ENCODE data around the gene KRT23. TPM values are rescaled to one million over a fixed set of nuclear protein-coding genes. Genes with fewer than 3 reads are reported as not detected.
A peak's percentile ranks its signal among the peaks of the same experiment; 100 is the strongest.

Gene KRT23
- total and polyA plus RNA-seq, 2 of the 13 experiments (the other 11 are each of a cell fraction or from before 2014, with no cell fraction given), result 24.7 to 51.1 TPM

DNA sequence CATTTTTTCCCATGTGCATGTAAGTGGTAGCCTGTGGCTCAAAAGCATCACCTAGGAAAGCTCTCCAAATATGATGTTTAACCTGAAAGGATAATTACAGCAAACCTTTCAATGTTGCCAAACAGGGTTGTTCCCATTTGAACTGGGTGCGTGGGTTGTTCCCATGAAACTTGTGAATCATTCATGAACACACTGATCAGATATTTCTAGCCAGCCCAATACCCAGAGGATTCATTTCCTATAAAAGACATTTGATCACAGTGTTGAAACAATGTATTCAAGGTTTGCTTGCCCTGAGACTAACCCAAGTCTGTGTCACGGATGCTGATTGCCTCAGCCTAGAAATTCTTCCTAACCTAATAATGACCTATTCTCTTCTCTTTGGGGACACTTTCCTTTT is 16.4 kb upstream of the KRT23 start (continued):
- TF ChIP-seq, protein P1, sequence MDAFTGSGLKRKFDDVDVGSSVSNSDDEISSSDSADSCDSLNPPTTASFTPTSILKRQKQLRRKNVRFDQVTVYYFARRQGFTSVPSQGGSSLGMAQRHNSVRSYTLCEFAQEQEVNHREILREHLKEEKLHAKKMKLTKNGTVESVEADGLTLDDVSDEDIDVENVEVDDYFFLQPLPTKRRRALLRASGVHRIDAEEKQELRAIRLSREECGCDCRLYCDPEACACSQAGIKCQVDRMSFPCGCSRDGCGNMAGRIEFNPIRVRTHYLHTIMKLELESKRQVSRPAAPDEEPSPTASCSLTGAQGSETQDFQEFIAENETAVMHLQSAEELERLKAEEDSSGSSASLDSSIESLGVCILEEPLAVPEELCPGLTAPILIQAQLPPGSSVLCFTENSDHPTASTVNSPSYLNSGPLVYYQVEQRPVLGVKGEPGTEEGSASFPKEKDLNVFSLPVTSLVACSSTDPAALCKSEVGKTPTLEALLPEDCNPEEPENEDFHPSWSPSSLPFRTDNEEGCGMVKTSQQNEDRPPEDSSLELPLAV (CRISPR knock-in tag; conservative IDR thresholded peaks at IDR 0.05; ENCODE audit: low read depth), result no peak
- TF ChIP-seq ZNF12 (CRISPR knock-in tag; IDR thresholded peaks at IDR 0.05) (no peak), ZNF605 (CRISPR knock-in tag; IDR thresholded peaks at IDR 0.05) (no peak)
- TF ChIP-seq, protein P2, sequence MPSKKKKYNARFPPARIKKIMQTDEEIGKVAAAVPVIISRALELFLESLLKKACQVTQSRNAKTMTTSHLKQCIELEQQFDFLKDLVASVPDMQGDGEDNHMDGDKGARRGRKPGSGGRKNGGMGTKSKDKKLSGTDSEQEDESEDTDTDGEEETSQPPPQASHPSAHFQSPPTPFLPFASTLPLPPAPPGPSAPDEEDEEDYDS (CRISPR knock-in tag; IDR thresholded peaks at IDR 0.05), result no peak

DNA sequence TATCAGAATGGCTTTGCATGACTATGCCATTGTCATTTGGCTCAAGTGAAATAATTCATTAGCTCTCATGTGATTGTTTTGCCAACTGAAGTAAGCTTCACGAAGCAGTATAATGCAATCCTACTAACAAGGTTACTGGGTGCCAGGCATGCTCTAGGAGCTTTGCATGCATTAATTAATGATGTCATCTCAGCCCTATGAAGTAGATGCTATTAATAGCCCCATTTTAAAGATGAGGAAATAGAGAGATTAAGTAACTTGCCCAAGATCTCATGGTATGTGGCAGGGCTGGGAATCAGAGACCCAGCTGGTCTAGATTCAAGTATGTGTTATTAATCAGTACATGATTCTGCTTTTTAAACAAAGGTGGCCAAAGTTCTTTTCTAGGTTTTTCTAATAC is 15.2 kb upstream of the KRT23 start:
- BruUV-seq (replicated peaks), result no TSS peak
- no peak overlapping the region for H3K9ac ChIP-seq (ENCODE audit: insufficient read depth, low read depth, low read length)
- DNase-seq (ENCODE audit: low spot score), result no peak
- peaks cover 90% of the 10 kb centered on the region for H3K4me1 ChIP-seq (ENCODE audit: insufficient read depth, low read length)
- no peak overlapping the region for H3K4me2 ChIP-seq (ENCODE audit: low read depth, low read length)
- no peaks in the 10 kb centered on the region for H3K79me2 ChIP-seq (ENCODE audit: insufficient read depth, low read length)
- 93% methylated on average over 1 of the region's 1 CpG for WGBS (ENCODE audit: low lambda C conversion rate)
- POLR2A ChIA-PET, result no interaction called here
- no peak overlapping the region for H3K4me3 ChIP-seq (replicated peaks in 1 of 3; ENCODE audit: insufficient read depth in 1 of 3, low read depth in 2 of 3, low read length in 3 of 3)
- CTCF ChIA-PET (ENCODE audit: low intra/inter-chr PET ratio, low total read pairs), result no interaction called here
- in situ Hi-C loops (cut with HindIII; ENCODE audit: extremely low pct_ligation_motif_present, low pct_unique_long_range_greater_than_20kb), result loop anchor here (10.0 kb wide), 1 partner anchor 102 kb away; the partner anchor contains the start of gene KRTAP2-2
- no peak for FAIRE-seq
- H2AFZ ChIP-seq (ENCODE audit: low read length), result peak overlapping the region; percentile 38
- H3K27me3 ChIP-seq (ENCODE audit: control insufficient read depth in 1 of 2, insufficient read depth in 2 of 2, low read length in 2 of 2), result no peaks in the 10 kb centered on the region
- TF ChIP-seq KDM1A (CRISPR knock-in tag; IDR thresholded peaks at IDR 0.05) (0 out of 2 replicates have a peak, but pooled peaks have one; percentile 43), ZNF331 (CRISPR knock-in tag; IDR thresholded peaks at IDR 0.05) (no peak), RELA (CRISPR knock-in tag; IDR thresholded peaks at IDR 0.05) (no peak), TEAD3 (CRISPR knock-in tag; optimal IDR thresholded peaks at IDR 0.05; ENCODE audit: borderline replicate concordance) (no peak), ZNF121 (CRISPR knock-in tag; IDR thresholded peaks at IDR 0.05) (no peak), ZNF615 (CRISPR knock-in tag; IDR thresholded peaks at IDR 0.05; ENCODE audit: borderline replicate concordance) (peak; percentile 54; the same call in 1 of the 2 replicates), ATF7 (IDR thresholded peaks at IDR 0.05) (peak; percentile 76), ATF7 (CRISPR knock-in tag; IDR thresholded peaks at IDR 0.05) (no peak), ZNF629 (CRISPR knock-in tag; conservative IDR thresholded peaks at IDR 0.05) (peak; percentile 82)
- TF ChIP-seq, protein P3, sequence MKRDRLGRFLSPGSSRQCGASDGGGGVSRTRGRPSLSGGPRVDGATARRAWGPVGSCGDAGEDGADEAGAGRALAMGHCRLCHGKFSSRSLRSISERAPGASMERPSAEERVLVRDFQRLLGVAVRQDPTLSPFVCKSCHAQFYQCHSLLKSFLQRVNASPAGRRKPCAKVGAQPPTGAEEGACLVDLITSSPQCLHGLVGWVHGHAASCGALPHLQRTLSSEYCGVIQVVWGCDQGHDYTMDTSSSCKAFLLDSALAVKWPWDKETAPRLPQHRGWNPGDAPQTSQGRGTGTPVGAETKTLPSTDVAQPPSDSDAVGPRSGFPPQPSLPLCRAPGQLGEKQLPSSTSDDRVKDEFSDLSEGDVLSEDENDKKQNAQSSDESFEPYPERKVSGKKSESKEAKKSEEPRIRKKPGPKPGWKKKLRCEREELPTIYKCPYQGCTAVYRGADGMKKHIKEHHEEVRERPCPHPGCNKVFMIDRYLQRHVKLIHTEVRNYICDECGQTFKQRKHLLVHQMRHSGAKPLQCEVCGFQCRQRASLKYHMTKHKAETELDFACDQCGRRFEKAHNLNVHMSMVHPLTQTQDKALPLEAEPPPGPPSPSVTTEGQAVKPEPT (CRISPR knock-in tag; IDR thresholded peaks at IDR 0.05; ENCODE audit: low read depth), result no peak
- TF ChIP-seq, protein P4, sequence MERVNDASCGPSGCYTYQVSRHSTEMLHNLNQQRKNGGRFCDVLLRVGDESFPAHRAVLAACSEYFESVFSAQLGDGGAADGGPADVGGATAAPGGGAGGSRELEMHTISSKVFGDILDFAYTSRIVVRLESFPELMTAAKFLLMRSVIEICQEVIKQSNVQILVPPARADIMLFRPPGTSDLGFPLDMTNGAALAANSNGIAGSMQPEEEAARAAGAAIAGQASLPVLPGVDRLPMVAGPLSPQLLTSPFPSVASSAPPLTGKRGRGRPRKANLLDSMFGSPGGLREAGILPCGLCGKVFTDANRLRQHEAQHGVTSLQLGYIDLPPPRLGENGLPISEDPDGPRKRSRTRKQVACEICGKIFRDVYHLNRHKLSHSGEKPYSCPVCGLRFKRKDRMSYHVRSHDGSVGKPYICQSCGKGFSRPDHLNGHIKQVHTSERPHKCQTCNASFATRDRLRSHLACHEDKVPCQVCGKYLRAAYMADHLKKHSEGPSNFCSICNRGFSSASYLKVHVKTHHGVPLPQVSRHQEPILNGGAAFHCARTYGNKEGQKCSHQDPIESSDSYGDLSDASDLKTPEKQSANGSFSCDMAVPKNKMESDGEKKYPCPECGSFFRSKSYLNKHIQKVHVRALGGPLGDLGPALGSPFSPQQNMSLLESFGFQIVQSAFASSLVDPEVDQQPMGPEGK (CRISPR knock-in tag; IDR thresholded peaks at IDR 0.05), result no peak
- TF ChIP-seq, protein P5, sequence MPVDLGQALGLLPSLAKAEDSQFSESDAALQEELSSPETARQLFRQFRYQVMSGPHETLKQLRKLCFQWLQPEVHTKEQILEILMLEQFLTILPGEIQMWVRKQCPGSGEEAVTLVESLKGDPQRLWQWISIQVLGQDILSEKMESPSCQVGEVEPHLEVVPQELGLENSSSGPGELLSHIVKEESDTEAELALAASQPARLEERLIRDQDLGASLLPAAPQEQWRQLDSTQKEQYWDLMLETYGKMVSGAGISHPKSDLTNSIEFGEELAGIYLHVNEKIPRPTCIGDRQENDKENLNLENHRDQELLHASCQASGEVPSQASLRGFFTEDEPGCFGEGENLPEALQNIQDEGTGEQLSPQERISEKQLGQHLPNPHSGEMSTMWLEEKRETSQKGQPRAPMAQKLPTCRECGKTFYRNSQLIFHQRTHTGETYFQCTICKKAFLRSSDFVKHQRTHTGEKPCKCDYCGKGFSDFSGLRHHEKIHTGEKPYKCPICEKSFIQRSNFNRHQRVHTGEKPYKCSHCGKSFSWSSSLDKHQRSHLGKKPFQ (CRISPR knock-in tag; IDR thresholded peaks at IDR 0.05; ENCODE audit: insufficient replicate concordance), result no peak
- no peaks in the 10 kb centered on the region; a peak in 1 of 5 replicates for H3K36me3 ChIP-seq (replicated peaks in 1 of 2; ENCODE audit: control insufficient read depth in 1 of 2, insufficient read depth in 2 of 2, low read length in 2 of 2)
- no peaks in the 10 kb centered on the region for H4K20me1 ChIP-seq (ENCODE audit: insufficient read depth, low read length)
- intact Hi-C loops (cut with micrococcal nuclease; ENCODE audit: unreplicated experiment), result no loop called here
- no peak for ATAC-seq
- H3K27ac ChIP-seq (ENCODE audit: extremely low read length, insufficient read depth, low read length), result no peak overlapping the region
- H3K9me3 ChIP-seq (ENCODE audit: low read length), result no peaks in the 10 kb centered on the region
